Keratinocyte (primary cell): ENCODE measurements around the gene PRKAR1B. TPM values are rescaled to one million over a fixed set of nuclear protein-coding genes. Genes with fewer than 3 reads are reported as not detected.

Experiments used
- DNase-seq: peaks from one replicate; pipeline ENCODE4 v3.0.0-alpha.2; 2011; ENCODE audit warnings: low read depth, missing footprints, low spot score
- FAIRE-seq: peaks from 2 replicates; lab custom pipeline; 2011; peaks lifted over from hg19 to GRCh38; lab: Jason Lieb, UNC
- H2AFZ ChIP-seq: 2 replicates; pipeline ENCODE4 v1.6.0; 2012; ENCODE audit warnings: low read length, control low read depth, inconsistent platforms; ENCODE audit not compliant: control insufficient read depth
- H3K27ac ChIP-seq: 2 replicates; pipeline ENCODE4 v1.5.1; 2011; ENCODE audit warnings: low read length; ENCODE audit not compliant: control insufficient read depth, insufficient read depth
- H3K27me3 ChIP-seq: 3 replicates; pipeline ENCODE4 v1.6.0; 2011; ENCODE audit warnings: low read length; ENCODE audit not compliant: control insufficient read depth, insufficient read depth; ENCODE audit errors: extremely low read depth
- H3K36me3 ChIP-seq, 2 experiments: 2 replicates in 1 of 2; 3 replicates in 1 of 2; pipeline ENCODE4 v1.5.1; 2011; ENCODE audit warnings: low read length in 2 of 2, mild to moderate bottlenecking in 1 of 2; ENCODE audit not compliant: control insufficient read depth in 2 of 2, insufficient read depth in 2 of 2; ENCODE audit errors: extremely low read depth in 1 of 2
- H3K4me1 ChIP-seq: 3 replicates; pipeline ENCODE4 v1.5.1; 2011; ENCODE audit warnings: low read length; ENCODE audit not compliant: control insufficient read depth, insufficient read depth; ENCODE audit errors: extremely low read depth
- H3K4me2 ChIP-seq: 3 replicates; pipeline ENCODE4 v1.6.0; 2011; ENCODE audit warnings: low read depth, low read length; ENCODE audit not compliant: control insufficient read depth, insufficient read depth; ENCODE audit errors: extremely low read depth
- H3K4me3 ChIP-seq, 3 experiments: fragments of 200-600 bp in 1 of 3; sonication (generic) in 1 of 3; 2 replicates in 2 of 3; 3 replicates in 1 of 3; pipeline ENCODE4 v1.5.1; 2011 to 2016; ENCODE audit warnings: low read length in 3 of 3, mild to moderate bottlenecking in 3 of 3, control low read depth in 2 of 3, inconsistent platforms in 1 of 3, low read depth in 1 of 3, mixed read lengths in 1 of 3, mixed run types in 1 of 3, moderate library complexity in 1 of 3; ENCODE audit not compliant: control insufficient read depth in 2 of 3, insufficient read depth in 2 of 3; ENCODE audit errors: extremely low read depth in 1 of 3
- H3K79me2 ChIP-seq: 2 replicates; pipeline ENCODE4 v1.6.0; 2012; ENCODE audit warnings: low read length; ENCODE audit not compliant: control insufficient read depth, insufficient read depth
- H3K9ac ChIP-seq: 3 replicates; pipeline ENCODE4 v1.6.0; 2011; ENCODE audit warnings: low read length; ENCODE audit not compliant: control insufficient read depth, insufficient read depth; ENCODE audit errors: extremely low read depth
- H3K9me1 ChIP-seq: 3 replicates; pipeline ENCODE4 v1.6.0; 2011; ENCODE audit warnings: low read length; ENCODE audit not compliant: control insufficient read depth, insufficient read depth; ENCODE audit errors: extremely low read depth
- H3K9me3 ChIP-seq: 2 replicates; pipeline ENCODE4 v1.5.1; 2012; ENCODE audit warnings: low read depth, low read length; ENCODE audit not compliant: control insufficient read depth
- H4K20me1 ChIP-seq: 3 replicates; pipeline ENCODE4 v1.6.0; 2011; ENCODE audit warnings: low read length; ENCODE audit not compliant: control insufficient read depth, insufficient read depth; ENCODE audit errors: extremely low read depth
- EZH2 ChIP-seq: IDR thresholded peaks from one replicate; pipeline ENCODE4 v1.6.1; 2012; ENCODE audit warnings: inconsistent platforms, mild to moderate bottlenecking, low read length, moderate library complexity
- dilution Hi-C: fragments of 300-500 bp; cut with MboI; formaldehyde crosslinking; loops from one replicate; pipeline ENCODE4 v1.7.0; 2020; ENCODE audit warnings: low sequenced_read_pairs; ENCODE audit not compliant: extremely low pct_ligation_motif_present
- polyA plus RNA-seq, 5 experiments: library from polyadenylated mRNA; depleted of rRNA in 3 of 5; stranded (reverse) in 3 of 5; stranded (forward) in 1 of 5; unstranded in 1 of 5; fragments of >200 nt; gene quantifications; 1 replicate in 1 of 5; 2 replicates in 3 of 5; 3 replicates in 1 of 5; pipeline versions ENCODE4 v1.2.1 to v1.2.3, GENCODE V29; 2011 to 2012; ENCODE audit warnings: missing spikeins in 2 of 5, low read depth in 1 of 5, low replicate concordance in 1 of 5
- TF ChIP-seq, protein P1 (sequence below), 3 experiments: IDR thresholded peaks in 1 of 3; conservative IDR thresholded peaks in 1 of 3; optimal IDR thresholded peaks in 1 of 3; 2 replicates in 2 of 3; 3 replicates in 1 of 3; pipeline versions ENCODE3 to v1.5.1; 2011; ENCODE audit warnings: low read length in 3 of 3, mild to moderate bottlenecking in 3 of 3, moderate library complexity in 2 of 3, control low read depth in 1 of 3, inconsistent platforms in 1 of 3; ENCODE audit not compliant: insufficient read depth in 2 of 3; ENCODE audit errors: extremely low read depth in 1 of 3

PRKAR1B gene
- polyA plus RNA-seq, 1 donor (not counting 4 experiments of a cell fraction or from before 2014, with no cell fraction given), result 10.8 TPM

DNA sequence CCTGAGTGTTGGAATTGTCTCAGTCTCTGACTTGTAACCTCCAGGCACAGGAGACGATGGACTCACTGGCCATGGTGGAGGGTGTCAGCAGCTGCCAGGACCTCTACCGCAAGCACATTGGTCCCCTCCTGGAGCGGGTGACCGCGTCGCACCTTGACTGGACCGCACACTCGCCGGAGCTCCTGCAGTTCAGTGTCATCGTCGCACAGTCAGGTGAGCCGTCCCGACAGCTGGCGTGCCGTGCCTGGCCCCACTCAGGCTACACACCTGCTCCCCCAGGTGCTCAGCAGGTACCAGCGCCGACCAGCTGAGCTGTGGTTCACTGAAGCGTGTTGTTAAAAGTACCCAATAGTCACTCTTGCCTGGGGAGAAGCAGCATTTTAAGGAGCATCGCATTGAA, 36.7 kb upstream of the PRKAR1B start:
- Histone ChIP-seq H3K36me3 (peaks cover 28 to 30% of the 10 kb centered on the region in 2 experiments), H3K9me3 (no peaks in the 10 kb centered on the region)
- no peak for DNase-seq

GRCh38 chr7:762885-763284, 35.8 kb upstream of the PRKAR1B start:
- Histone ChIP-seq H3K27me3 (no peaks in the 10 kb centered on the region), H4K20me1 (no peaks in the 10 kb centered on the region), H3K4me1 (no peaks in the 10 kb centered on the region), H3K36me3 (peaks cover 29 to 31% of the 10 kb centered on the region in 2 experiments), H3K27ac (no peak overlapping the region), H3K9me1 (no peaks in the 10 kb centered on the region), H3K4me3 (no peak overlapping the region), H3K4me2 (no peak overlapping the region), H3K9ac (no peak overlapping the region), H3K79me2 (no peaks in the 10 kb centered on the region), H3K9me3 (no peaks in the 10 kb centered on the region), H2AFZ (no peak overlapping the region)
- FAIRE-seq (no peak), DNase-seq (no peak)
- TF ChIP-seq EZH2, result no peak
- TF ChIP-seq, protein P1, sequence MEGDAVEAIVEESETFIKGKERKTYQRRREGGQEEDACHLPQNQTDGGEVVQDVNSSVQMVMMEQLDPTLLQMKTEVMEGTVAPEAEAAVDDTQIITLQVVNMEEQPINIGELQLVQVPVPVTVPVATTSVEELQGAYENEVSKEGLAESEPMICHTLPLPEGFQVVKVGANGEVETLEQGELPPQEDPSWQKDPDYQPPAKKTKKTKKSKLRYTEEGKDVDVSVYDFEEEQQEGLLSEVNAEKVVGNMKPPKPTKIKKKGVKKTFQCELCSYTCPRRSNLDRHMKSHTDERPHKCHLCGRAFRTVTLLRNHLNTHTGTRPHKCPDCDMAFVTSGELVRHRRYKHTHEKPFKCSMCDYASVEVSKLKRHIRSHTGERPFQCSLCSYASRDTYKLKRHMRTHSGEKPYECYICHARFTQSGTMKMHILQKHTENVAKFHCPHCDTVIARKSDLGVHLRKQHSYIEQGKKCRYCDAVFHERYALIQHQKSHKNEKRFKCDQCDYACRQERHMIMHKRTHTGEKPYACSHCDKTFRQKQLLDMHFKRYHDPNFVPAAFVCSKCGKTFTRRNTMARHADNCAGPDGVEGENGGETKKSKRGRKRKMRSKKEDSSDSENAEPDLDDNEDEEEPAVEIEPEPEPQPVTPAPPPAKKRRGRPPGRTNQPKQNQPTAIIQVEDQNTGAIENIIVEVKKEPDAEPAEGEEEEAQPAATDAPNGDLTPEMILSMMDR (optimal IDR thresholded peaks at IDR 0.05 in 1 of 3, IDR thresholded peaks at IDR 0.05 in 1 of 3, conservative IDR thresholded peaks at IDR 0.05 in 1 of 3; ENCODE audit: extremely low read depth in 1 of 3, insufficient read depth in 2 of 3, low read length in 3 of 3), result no peak
- dilution Hi-C loops, result no loop called here

More for the DNA sequence above, 36.7 kb upstream of the PRKAR1B start:
- dilution Hi-C loops, result no loop called here
- Histone ChIP-seq H3K9ac (no peak overlapping the region), H3K4me1 (no peaks in the 10 kb centered on the region), H2AFZ (no peak overlapping the region), H3K4me2 (no peak overlapping the region), H3K9me1 (no peaks in the 10 kb centered on the region), H3K27ac (no peak overlapping the region), H3K79me2 (no peaks in the 10 kb centered on the region), H3K4me3 (no peak overlapping the region), H3K27me3 (no peaks in the 10 kb centered on the region), H4K20me1 (no peaks in the 10 kb centered on the region)
- no peak for TF ChIP-seq EZH2
- TF ChIP-seq, protein P1 (optimal IDR thresholded peaks at IDR 0.05 in 1 of 3, IDR thresholded peaks at IDR 0.05 in 1 of 3, conservative IDR thresholded peaks at IDR 0.05 in 1 of 3; ENCODE audit: extremely low read depth in 1 of 3, insufficient read depth in 2 of 3, low read length in 3 of 3), result no peak
- FAIRE-seq, result no peak
